ENCODE data around the gene FOXE3. TPM values are rescaled to one million over a fixed set of nuclear protein-coding genes. Genes with fewer than 3 reads are reported as not detected.

FOXE3 gene
- total and polyA plus RNA-seq, 9 of the 15 experiments (the other 6 are each of a cell fraction or from before 2014, with no cell fraction given), result not detected

DNA sequence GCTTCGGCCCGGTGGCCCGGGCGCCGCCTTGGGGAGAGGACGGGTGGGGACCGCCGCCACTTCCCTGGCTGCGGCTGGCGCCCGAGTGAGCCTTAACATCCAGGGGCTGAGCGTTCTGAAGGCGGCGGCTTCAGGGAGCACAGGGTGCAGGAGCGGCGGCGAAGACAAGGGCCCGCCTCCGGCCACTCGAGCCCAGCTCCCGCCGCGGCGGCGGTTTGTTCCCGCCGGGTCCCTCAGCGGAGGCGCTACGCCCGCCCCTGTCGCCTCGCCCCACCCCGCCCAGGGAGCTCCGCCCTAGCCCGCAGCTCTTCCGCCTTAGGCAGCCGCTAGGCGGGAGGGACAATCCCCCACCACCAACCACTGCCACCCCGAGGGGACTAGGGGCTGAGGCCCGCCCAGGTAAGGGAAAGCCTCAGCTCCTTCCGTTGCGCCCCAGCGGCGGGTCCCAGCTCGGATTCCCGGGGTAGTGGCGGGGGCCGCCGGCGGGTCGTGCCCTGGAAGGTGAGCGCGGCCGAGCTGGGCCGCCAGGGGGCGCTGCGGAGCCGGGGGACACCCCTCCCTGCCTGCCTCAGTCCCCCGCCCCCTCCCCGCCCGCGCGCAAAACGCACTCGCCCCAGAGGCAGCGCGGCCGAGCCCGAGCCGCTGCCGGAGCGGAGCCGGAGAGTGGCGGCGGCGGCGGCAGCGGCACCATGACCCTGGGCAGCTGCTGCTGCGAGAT lies 21.5 kb downstream of the FOXE3 start, which contains the start of gene FOXD2 (continued):
- TF ChIP-seq, protein P1, sequence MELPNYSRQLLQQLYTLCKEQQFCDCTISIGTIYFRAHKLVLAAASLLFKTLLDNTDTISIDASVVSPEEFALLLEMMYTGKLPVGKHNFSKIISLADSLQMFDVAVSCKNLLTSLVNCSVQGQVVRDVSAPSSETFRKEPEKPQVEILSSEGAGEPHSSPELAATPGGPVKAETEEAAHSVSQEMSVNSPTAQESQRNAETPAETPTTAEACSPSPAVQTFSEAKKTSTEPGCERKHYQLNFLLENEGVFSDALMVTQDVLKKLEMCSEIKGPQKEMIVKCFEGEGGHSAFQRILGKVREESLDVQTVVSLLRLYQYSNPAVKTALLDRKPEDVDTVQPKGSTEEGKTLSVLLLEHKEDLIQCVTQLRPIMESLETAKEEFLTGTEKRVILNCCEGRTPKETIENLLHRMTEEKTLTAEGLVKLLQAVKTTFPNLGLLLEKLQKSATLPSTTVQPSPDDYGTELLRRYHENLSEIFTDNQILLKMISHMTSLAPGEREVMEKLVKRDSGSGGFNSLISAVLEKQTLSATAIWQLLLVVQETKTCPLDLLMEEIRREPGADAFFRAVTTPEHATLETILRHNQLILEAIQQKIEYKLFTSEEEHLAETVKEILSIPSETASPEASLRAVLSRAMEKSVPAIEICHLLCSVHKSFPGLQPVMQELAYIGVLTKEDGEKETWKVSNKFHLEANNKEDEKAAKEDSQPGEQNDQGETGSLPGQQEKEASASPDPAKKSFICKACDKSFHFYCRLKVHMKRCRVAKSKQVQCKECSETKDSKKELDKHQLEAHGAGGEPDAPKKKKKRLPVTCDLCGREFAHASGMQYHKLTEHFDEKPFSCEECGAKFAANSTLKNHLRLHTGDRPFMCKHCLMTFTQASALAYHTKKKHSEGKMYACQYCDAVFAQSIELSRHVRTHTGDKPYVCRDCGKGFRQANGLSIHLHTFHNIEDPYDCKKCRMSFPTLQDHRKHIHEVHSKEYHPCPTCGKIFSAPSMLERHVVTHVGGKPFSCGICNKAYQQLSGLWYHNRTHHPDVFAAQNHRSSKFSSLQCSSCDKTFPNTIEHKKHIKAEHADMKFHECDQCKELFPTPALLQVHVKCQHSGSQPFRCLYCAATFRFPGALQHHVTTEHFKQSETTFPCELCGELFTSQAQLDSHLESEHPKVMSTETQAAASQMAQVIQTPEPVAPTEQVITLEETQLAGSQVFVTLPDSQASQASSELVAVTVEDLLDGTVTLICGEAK (IDR thresholded peaks at IDR 0.05), result peak; percentile 64; the same call in 1 of the 2 replicates
- TF ChIP-seq, protein P1 (CRISPR knock-in tag; IDR thresholded peaks at IDR 0.05), result no peak
- peak; percentile 40 to 50; a peak in 3 of 4 replicates for TF ChIP-seq NRF1 (conservative IDR thresholded peaks at IDR 0.05 in 1 of 2, IDR thresholded peaks at IDR 0.05 in 1 of 2)
- peak; percentile 69; the same call in 1 of the 2 replicates for TF ChIP-seq GABPA (tag; conservative IDR thresholded peaks at IDR 0.05; ENCODE audit: low read depth)
- TF ChIP-seq TGIF2 (CRISPR knock-in tag; IDR thresholded peaks at IDR 0.05), result 0 out of 2 replicates have a peak, but pooled peaks have one; percentile 48
- TF ChIP-seq JUND (IDR thresholded peaks at IDR 0.05; ENCODE audit: borderline replicate concordance, low read depth, low read length), result 0 out of 2 replicates have a peak, but pooled peaks have one; percentile 15
- TF ChIP-seq JUND (tag; IDR thresholded peaks at IDR 0.05; ENCODE audit: borderline replicate concordance, low read depth, low read length), result no peak
- peak; percentile 63 for TF ChIP-seq POLR2B (IDR thresholded peaks at IDR 0.05; ENCODE audit: low read depth, partially characterized antibody)
- TF ChIP-seq KLF16 (IDR thresholded peaks at IDR 0.05), result peak; percentile 47; the same call in 1 of the 2 replicates
- TF ChIP-seq KAT2B (IDR thresholded peaks at IDR 0.05; ENCODE audit: low read depth, low read length), result peak; percentile 85
- peak; percentile 61 for TF ChIP-seq EGR1 (conservative IDR thresholded peaks at IDR 0.05)

All from K562 (cell line).